ENCODE data around the gene DHX29. TPM values are rescaled to one million over a fixed set of nuclear protein-coding genes. Genes with fewer than 3 reads are reported as not detected.

DHX29 gene
- total RNA-seq, 4 donors from 2014 or later: 26.1 to 34.9 (median 30.2) TPM

DNA sequence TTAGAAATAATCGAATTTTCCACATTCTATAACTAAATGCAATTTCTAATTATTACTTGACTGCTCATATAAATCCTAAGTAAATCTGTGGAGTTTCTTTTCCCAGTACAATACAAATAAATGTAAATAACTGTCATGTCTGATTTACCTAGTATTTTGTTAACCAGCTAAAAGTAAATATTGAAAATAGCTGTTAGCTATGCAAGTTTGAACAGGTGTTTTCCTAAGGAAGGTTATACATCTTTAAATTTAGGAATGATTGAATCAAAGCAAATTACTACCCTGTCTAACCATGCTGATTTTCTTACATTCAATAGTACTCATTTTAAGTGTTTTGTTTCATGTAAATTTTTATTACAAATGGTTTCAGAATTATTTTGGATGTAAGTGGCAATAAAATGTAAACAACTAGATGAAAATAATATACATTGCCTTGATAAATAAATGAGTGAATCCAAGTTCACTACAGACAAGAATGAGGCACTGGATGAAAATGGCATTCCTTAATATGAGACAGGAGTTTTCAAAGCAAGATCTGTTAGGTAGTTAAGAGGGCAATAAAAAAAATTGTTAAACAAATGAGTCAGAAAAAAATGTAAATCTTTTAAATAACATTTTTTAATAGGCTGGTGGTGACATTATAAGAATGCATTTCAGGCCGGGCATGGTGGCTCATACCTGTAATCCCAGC, 96.2 kb downstream of the DHX29 start:
- Histone ChIP-seq H3K27me3 (peaks cover 0 to 6% (median 0%) of the 10 kb centered on the region in 4 donors), H3K27ac (replicated peaks in 1 of 4) (no peak overlapping the region), H3K4me3 (no peak overlapping the region), H3K36me3 (no peaks in the 10 kb centered on the region), H3K9me3 (no peaks in the 10 kb centered on the region), H3K4me1 (no peaks in the 10 kb centered on the region)
- intact Hi-C loops (cut with DNase I): no loop called here
- 79% methylated on average over 2 of the region's 2 CpGs for WGBS
- no peak for DNase-seq (ENCODE audit: extremely low spot score)
- no peak for TF ChIP-seq POLR2A (IDR thresholded peaks at IDR 0.05; ENCODE audit: low read depth)
- TF ChIP-seq, protein P1, sequence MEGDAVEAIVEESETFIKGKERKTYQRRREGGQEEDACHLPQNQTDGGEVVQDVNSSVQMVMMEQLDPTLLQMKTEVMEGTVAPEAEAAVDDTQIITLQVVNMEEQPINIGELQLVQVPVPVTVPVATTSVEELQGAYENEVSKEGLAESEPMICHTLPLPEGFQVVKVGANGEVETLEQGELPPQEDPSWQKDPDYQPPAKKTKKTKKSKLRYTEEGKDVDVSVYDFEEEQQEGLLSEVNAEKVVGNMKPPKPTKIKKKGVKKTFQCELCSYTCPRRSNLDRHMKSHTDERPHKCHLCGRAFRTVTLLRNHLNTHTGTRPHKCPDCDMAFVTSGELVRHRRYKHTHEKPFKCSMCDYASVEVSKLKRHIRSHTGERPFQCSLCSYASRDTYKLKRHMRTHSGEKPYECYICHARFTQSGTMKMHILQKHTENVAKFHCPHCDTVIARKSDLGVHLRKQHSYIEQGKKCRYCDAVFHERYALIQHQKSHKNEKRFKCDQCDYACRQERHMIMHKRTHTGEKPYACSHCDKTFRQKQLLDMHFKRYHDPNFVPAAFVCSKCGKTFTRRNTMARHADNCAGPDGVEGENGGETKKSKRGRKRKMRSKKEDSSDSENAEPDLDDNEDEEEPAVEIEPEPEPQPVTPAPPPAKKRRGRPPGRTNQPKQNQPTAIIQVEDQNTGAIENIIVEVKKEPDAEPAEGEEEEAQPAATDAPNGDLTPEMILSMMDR (IDR thresholded peaks at IDR 0.05): no peak
- no peak for TF ChIP-seq EP300 (IDR thresholded peaks at IDR 0.05)
- TF ChIP-seq POLR2AphosphoS5 (IDR thresholded peaks at IDR 0.05): no peak

Other genes starting within 250 kb of the DHX29 start
- 1 to 10 TPM in 2 of 4 donors, under 1 TPM in 2; 0.40 to 3.1 (median 0.89) TPM for gene GZMA, start 205.0 kb downstream of the DHX29 start, total RNA-seq
- gene GPX8, start 147.5 kb downstream of the DHX29 start, total RNA-seq: 10 to 100 TPM in 1 of 4 donors, 1 to 10 TPM in 3; 8.4 to 12.5 (median 9.3) TPM
- not detected for gene CDC20B, start 134.5 kb downstream of the DHX29 start, total RNA-seq
- gene MCIDAS, start 80.4 kb downstream of the DHX29 start, total RNA-seq: not detected
- gene CCNO, start 74.1 kb downstream of the DHX29 start, total RNA-seq: under 1 TPM in 1 of 4 donors, not detected in 3; 0.19 TPM
- 10 to 100 TPM; 53.7 to 64.0 (median 62.3) TPM for gene MTREX, start 295 bp upstream of the DHX29 start, total RNA-seq
- 100 to 1,000 TPM; 186 to 306 (median 241) TPM for gene PLPP1, start 227.3 kb upstream of the DHX29 start, total RNA-seq